Natural killer cell (primary cell): ENCODE measurements around the gene PYGB. TPM values are rescaled to one million over a fixed set of nuclear protein-coding genes. Genes with fewer than 3 reads are reported as not detected.

Source experiments
- ATAC-seq, 3 donors: fragments of 150-1000 bp in 2 of 3; fragments of 200-7000 bp in 1 of 3; cut with Tn5 transposase; 1 replicate in 1 of 3; 2 replicates in 2 of 3; pipeline ENCODE4 v1.10.0; 2021; ENCODE audit warnings: mild to moderate bottlenecking in 2 of 3, moderate library complexity in 2 of 3
- DNase-seq, 2 donors: peaks; one replicate each; pipeline versions ENCODE4 v3.0.0 to v3.0.0-alpha.2; 2013 to 2021; ENCODE audit warnings: mixed read lengths in 1 of 2
- H3K27ac ChIP-seq: one replicate; pipeline ENCODE4 v1.5.1; 2013; ENCODE audit warnings: mild to moderate bottlenecking, low read length
- H3K27me3 ChIP-seq: one replicate; pipeline ENCODE4 v1.6.1; 2013; ENCODE audit warnings: low read length; ENCODE audit not compliant: control insufficient read depth, insufficient read depth
- H3K36me3 ChIP-seq: one replicate; pipeline ENCODE4 v1.6.1; 2013; ENCODE audit warnings: low read length; ENCODE audit not compliant: control insufficient read depth, insufficient read depth
- H3K4me1 ChIP-seq: one replicate; pipeline ENCODE4 v1.6.1; 2013; ENCODE audit warnings: low read length; ENCODE audit not compliant: control insufficient read depth, insufficient read depth
- H3K4me3 ChIP-seq: one replicate; pipeline ENCODE4 v1.5.1; 2013; ENCODE audit warnings: low read length
- H3K9me3 ChIP-seq: one replicate; pipeline ENCODE4 v1.6.1; 2013; ENCODE audit warnings: low read length; ENCODE audit not compliant: control insufficient read depth, insufficient read depth
- H3K27ac Mint-ChIP-seq, 2 donors: one replicate each; pipeline ENCODE4 v1.8.0; 2022; ENCODE audit warnings: mild to moderate bottlenecking in 2 of 2, mixed read lengths in 2 of 2, moderate library complexity in 1 of 2
- H3K27me3 Mint-ChIP-seq, 2 donors: one replicate each; pipeline ENCODE4 v1.8.0; 2022; ENCODE audit warnings: low read depth in 2 of 2, mixed read lengths in 2 of 2
- H3K36me3 Mint-ChIP-seq: one replicate; pipeline ENCODE4 v1.8.0; 2022; ENCODE audit warnings: mixed read lengths
- H3K4me1 Mint-ChIP-seq, 2 donors: one replicate each; pipeline ENCODE4 v1.8.0; 2022; ENCODE audit warnings: mixed read lengths in 2 of 2
- H3K4me3 Mint-ChIP-seq: one replicate; pipeline ENCODE4 v1.8.0; 2022; ENCODE audit warnings: mild to moderate bottlenecking, moderate library complexity, mixed read lengths
- H3K9me3 Mint-ChIP-seq, 2 donors: one replicate each; pipeline ENCODE4 v1.8.0; 2022; ENCODE audit warnings: mixed read lengths in 2 of 2
- CTCF ChIP-seq: fragments of 200-600 bp; IDR thresholded peaks from one replicate; pipeline ENCODE4 v1.8.0; 2022; ENCODE audit warnings: antibody characterized with exemption
- WGBS: methylation state at CpG from one replicate; pipeline ENCODE4 v1.1.7; 2013; ENCODE audit warnings: missing lambda C conversion rate; ENCODE audit not compliant: insufficient coverage; 5-methylcytosine and 5-hydroxymethylcytosine counted together
- intact Hi-C: fragments of 100-400 bp; cut with micrococcal nuclease; formaldehyde crosslinking; loops from one replicate; pipeline ENCODE4 v1.14.2; 2022
- total RNA-seq, 4 donors: library from RNA; stranded (reverse); fragments of 120-200 nt in 1 of 4; gene quantifications; one replicate each; pipeline versions ENCODE4 v1.2.3 to v1.2.4, GENCODE V29; 2013 to 2022

PYGB gene
- total RNA-seq, 3 donors from 2014 or later (not counting 1 experiment from before 2014, with no cell fraction given) = 39.4 to 55.4 (median 47.0) TPM

- no peak for TF ChIP-seq CTCF
- Histone ChIP-seq H3K27ac (no peak overlapping the region), H3K9me3 (no peaks in the 10 kb centered on the region), H3K27me3 (no peaks in the 10 kb centered on the region), H3K4me1 (peaks cover 65% of the 10 kb centered on the region), H3K4me3 (no peak overlapping the region), H3K36me3 (no peaks in the 10 kb centered on the region)
- 91% methylated on average over 17 of the region's 17 CpGs for WGBS
- peak overlapping the region in 1 of 2 donors; percentile 63 for H3K27ac Mint-ChIP-seq
- DNase-seq = peak in 1 of 2 donors; percentile 8
- intact Hi-C loops = no loop called here
- no peaks in the 10 kb centered on the region for H3K36me3 Mint-ChIP-seq
- no peak overlapping the region for H3K4me3 Mint-ChIP-seq
- no peaks in the 10 kb centered on the region for H3K9me3 Mint-ChIP-seq
- ATAC-seq = no peak
- H3K4me1 Mint-ChIP-seq = peaks cover 21 to 37% of the 10 kb centered on the region in 2 donors
- no peaks in the 10 kb centered on the region for H3K27me3 Mint-ChIP-seq
Measured at GRCh38 chr20:25317351-25318075, 69.6 kb downstream of the PYGB start.

- Histone ChIP-seq H3K27me3 (no peaks in the 10 kb centered on the region), H3K9me3 (no peaks in the 10 kb centered on the region), H3K4me3 (no peak overlapping the region), H3K4me1 (peaks cover 74% of the 10 kb centered on the region), H3K36me3 (no peaks in the 10 kb centered on the region), H3K27ac (peak overlapping the region; percentile 48)
- Mint-ChIP-seq H3K4me3 (no peak overlapping the region), H3K36me3 (no peaks in the 10 kb centered on the region), H3K4me1 (peaks cover 32 to 41% of the 10 kb centered on the region in 2 donors), H3K9me3 (no peaks in the 10 kb centered on the region), H3K27me3 (no peaks in the 10 kb centered on the region), H3K27ac (no peak overlapping the region)
- TF ChIP-seq CTCF = no peak
- ATAC-seq = no peak
- intact Hi-C loops = no loop called here
- peak; percentile 14 to 29 for DNase-seq
- 82% methylated on average over 15 of the region's 16 CpGs for WGBS
Measured at GRCh38 chr20:25318471-25319240, 70.8 kb downstream of the PYGB start.

GRCh38 chr20:25319241-25320034, 71.6 kb downstream of the PYGB start:
- Mint-ChIP-seq H3K4me1 (peaks cover 34 to 42% of the 10 kb centered on the region in 2 donors), H3K27ac (peak overlapping the region; percentile 93 to 97), H3K4me3 (no peak overlapping the region), H3K9me3 (no peaks in the 10 kb centered on the region), H3K27me3 (no peaks in the 10 kb centered on the region), H3K36me3 (no peaks in the 10 kb centered on the region)
- WGBS = 95% methylated on average over 11 of the region's 11 CpGs
- ATAC-seq (no peak), DNase-seq (peak in 1 of 2 donors; percentile 13)
- TF ChIP-seq CTCF = no peak
- Histone ChIP-seq H3K4me3 (no peak overlapping the region), H3K9me3 (no peaks in the 10 kb centered on the region), H3K27me3 (no peaks in the 10 kb centered on the region), H3K27ac (peak overlapping the region; percentile 48), H3K36me3 (no peaks in the 10 kb centered on the region), H3K4me1 (peaks cover 72% of the 10 kb centered on the region)
- intact Hi-C loops = no loop called here
